ENCODE measurements around the gene TNNC2. TPM values are rescaled to one million over a fixed set of nuclear protein-coding genes. Genes with fewer than 3 reads are reported as not detected.

TNNC2 gene
- total and polyA plus RNA-seq, 9 of the 15 experiments (the other 6 are each of a cell fraction or from before 2014, with no cell fraction given) = not detected

DNA sequence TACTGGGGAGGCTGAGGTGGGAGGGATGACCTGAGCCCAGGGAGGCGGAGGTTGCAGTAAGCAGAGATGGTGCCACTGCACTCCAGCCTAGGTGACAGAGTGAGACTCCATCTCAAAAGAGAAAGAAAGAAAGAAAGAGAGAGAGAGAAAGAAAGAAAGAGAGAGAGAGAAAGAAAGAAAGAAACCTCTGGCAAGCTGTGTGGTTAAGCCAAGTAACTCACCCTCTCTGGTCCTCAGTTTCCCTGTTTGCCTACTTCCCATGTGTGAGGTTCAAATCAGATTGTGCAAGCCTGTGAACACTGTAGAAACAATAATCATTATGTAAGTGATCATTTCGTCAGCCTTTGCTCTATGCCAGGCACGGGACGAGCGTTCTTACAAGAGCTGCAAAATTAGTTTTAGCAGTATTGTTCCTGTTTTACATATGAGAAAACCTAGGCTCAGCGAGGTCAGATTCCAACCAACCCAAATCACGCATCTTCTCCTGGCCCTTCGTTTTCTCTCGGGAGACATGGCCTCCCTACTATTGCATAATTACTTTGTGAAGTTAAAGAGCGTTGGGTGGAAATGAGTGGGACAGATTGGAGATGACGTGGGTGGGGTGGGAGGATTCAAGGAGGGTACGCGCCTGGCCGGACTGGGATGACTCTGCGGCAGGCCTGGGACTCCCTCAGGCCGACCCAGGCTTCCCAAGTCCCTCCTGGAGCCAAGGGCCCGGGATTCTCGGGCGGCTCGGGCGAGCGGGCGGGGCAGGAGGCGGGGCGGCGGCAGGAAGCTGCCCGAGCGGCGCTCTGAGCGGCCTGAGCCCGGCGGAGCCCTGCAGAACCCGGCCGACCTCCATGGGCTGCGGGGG lies 6.1 kb upstream of the TNNC2 start, which contains the start of gene SNX21:
SNX21 (plus strand) TSS at position 770 of the 853 bp plus-strand sequence. CDS start 121 bp downstream, outside the sequence.
- peak within 1 kb of the TSS; percentile 19 to 86; a peak in 3 of 4 replicates for H3K9ac ChIP-seq (ENCODE audit: insufficient read depth in 1 of 2, low read depth in 2 of 2, low read length in 2 of 2)
- peak within 1 kb of the TSS; percentile 68 for H3K4me2 ChIP-seq (ENCODE audit: insufficient read depth, low read length)
- peaks cover 32 to 34% of the 10 kb centered on the region in 2 experiments for H3K4me1 ChIP-seq (replicated peaks in 1 of 2; ENCODE audit: control insufficient read depth in 2 of 2, insufficient read depth in 2 of 2, low read length in 2 of 2)
- no peak within 1 kb of the TSS for H3K27ac ChIP-seq (ENCODE audit: extremely low read depth, low read depth, low read length)
- 17% methylated on average over 16 of the region's 35 CpGs for WGBS (ENCODE audit: insufficient coverage, low coverage, missing lambda C conversion rate)
- no peaks in the 10 kb centered on the region for H3K27me3 ChIP-seq (ENCODE audit: control insufficient read depth in 2 of 2, insufficient read depth in 2 of 2, low read length in 2 of 2)
- in situ Hi-C loops (cut with MboI) = no loop called here
- DNase-seq (ENCODE audit: extremely low read depth in 1 of 4, low spot score in 3 of 4) = peak in 2 of 4 experiments; percentile 57 to 61
- no TSS peak for BruUV-seq (replicated peaks)
- H4K20me1 ChIP-seq (replicated peaks; ENCODE audit: control insufficient read depth, insufficient read depth, low read length) = no peaks in the 10 kb centered on the region
- H3K79me2 ChIP-seq (ENCODE audit: control insufficient read depth, insufficient read depth, low read length) = no peaks in the 10 kb centered on the region
- ChIA-PET CTCF (ENCODE audit: low intra/inter-chr PET ratio) (no interaction called here), POLR2A (interaction anchor here (0.5 to 1.6 kb wide), 9 partner anchors 8 to 136 kb away, joined by 3 to 6 read pairs (median 4); partner anchors contain the start of gene PCIF1)
- no peaks in the 10 kb centered on the region for H3K36me3 ChIP-seq (ENCODE audit: control insufficient read depth, insufficient read depth, low read length)
- no peaks in the 10 kb centered on the region for H3K9me1 ChIP-seq (ENCODE audit: control insufficient read depth, insufficient read depth, low read length)
- peak within 1 kb of the TSS; percentile 72 for H2AFZ ChIP-seq (ENCODE audit: low read depth, low read length)
- H3K4me3 ChIP-seq = peak within 1 kb of the TSS; percentile 43
- intact Hi-C loops (cut with micrococcal nuclease) = loop anchor here (10.0 kb wide), 1 partner anchor 52 kb away; the partner anchor contains the start of genes SPATA25 and ZSWIM1
- no peaks in the 10 kb centered on the region for H3K9me3 ChIP-seq (replicated peaks; ENCODE audit: control insufficient read depth, insufficient read depth, low read depth, low read length)
- peak; percentile 75 for ATAC-seq
- FAIRE-seq = no peak
- no peak for TF ChIP-seq ARID2 (IDR thresholded peaks at IDR 0.05)
- TF ChIP-seq EGR1 (conservative IDR thresholded peaks at IDR 0.05) = peak; percentile 83
- TF ChIP-seq ZNF41 (CRISPR knock-in tag; conservative IDR thresholded peaks at IDR 0.05) = no peak
- TF ChIP-seq MCM7 (IDR thresholded peaks at IDR 0.05) = no peak
- TF ChIP-seq HSF4 (CRISPR knock-in tag; IDR thresholded peaks at IDR 0.05; ENCODE audit: borderline replicate concordance) = no peak
- TF ChIP-seq CEBPB (tag; IDR thresholded peaks at IDR 0.05) = peak; percentile 96
- TF ChIP-seq, protein P1, sequence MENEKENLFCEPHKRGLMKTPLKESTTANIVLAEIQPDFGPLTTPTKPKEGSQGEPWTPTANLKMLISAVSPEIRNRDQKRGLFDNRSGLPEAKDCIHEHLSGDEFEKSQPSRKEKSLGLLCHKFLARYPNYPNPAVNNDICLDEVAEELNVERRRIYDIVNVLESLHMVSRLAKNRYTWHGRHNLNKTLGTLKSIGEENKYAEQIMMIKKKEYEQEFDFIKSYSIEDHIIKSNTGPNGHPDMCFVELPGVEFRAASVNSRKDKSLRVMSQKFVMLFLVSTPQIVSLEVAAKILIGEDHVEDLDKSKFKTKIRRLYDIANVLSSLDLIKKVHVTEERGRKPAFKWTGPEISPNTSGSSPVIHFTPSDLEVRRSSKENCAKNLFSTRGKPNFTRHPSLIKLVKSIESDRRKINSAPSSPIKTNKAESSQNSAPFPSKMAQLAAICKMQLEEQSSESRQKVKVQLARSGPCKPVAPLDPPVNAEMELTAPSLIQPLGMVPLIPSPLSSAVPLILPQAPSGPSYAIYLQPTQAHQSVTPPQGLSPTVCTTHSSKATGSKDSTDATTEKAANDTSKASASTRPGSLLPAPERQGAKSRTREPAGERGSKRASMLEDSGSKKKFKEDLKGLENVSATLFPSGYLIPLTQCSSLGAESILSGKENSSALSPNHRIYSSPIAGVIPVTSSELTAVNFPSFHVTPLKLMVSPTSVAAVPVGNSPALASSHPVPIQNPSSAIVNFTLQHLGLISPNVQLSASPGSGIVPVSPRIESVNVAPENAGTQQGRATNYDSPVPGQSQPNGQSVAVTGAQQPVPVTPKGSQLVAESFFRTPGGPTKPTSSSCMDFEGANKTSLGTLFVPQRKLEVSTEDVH (IDR thresholded peaks at IDR 0.05; ENCODE audit: low read depth, partially characterized antibody) = no peak
- TF ChIP-seq CREM (IDR thresholded peaks at IDR 0.05; ENCODE audit: low read depth) = no peak
- TF ChIP-seq ZFP30 (CRISPR knock-in tag; IDR thresholded peaks at IDR 0.05; ENCODE audit: borderline replicate concordance) = no peak
- peak; percentile 96 for TF ChIP-seq RBM25 (IDR thresholded peaks at IDR 0.05; ENCODE audit: low read depth, low read length, severe bottlenecking)
- no peak for TF ChIP-seq FOXK2 (conservative IDR thresholded peaks at IDR 0.05 in 1 of 2, IDR thresholded peaks at IDR 0.05 in 1 of 2; ENCODE audit: low read depth in 2 of 2)
- no peak for TF ChIP-seq RAD51 (IDR thresholded peaks at IDR 0.05; ENCODE audit: borderline replicate concordance, low read depth)
- TF ChIP-seq CHD4 (IDR thresholded peaks at IDR 0.05; ENCODE audit: insufficient read depth, insufficient replicate concordance, low read depth, low read length, poor library complexity, severe bottlenecking) = peak; percentile 16
- peak in 1 of 3 experiments; percentile 7 for TF ChIP-seq YY1 (IDR thresholded peaks at IDR 0.05; ENCODE audit: borderline replicate concordance in 1 of 3, control insufficient read depth in 1 of 3, extremely low read depth in 1 of 3, insufficient read depth in 3 of 3, insufficient read length in 1 of 3, insufficient replicate concordance in 2 of 3, low read depth in 1 of 3, low read length in 2 of 3)
- no peak for TF ChIP-seq POU5F1 (IDR thresholded peaks at IDR 0.05; ENCODE audit: borderline replicate concordance, low read depth, low read length, partially characterized antibody)
- no peak for TF ChIP-seq KLF1 (tag; IDR thresholded peaks at IDR 0.05)
- no peak for TF ChIP-seq SIX5 (IDR thresholded peaks at IDR 0.05; ENCODE audit: borderline replicate concordance in 1 of 2, insufficient read depth in 1 of 2, low read depth in 1 of 2, low read length in 2 of 2)

All from K562 (cell line).